HepG2 (cell line): ENCODE data around the gene PAIP2. TPM values are rescaled to one million over a fixed set of nuclear protein-coding genes. Genes with fewer than 3 reads are reported as not detected.

Source experiments
- ATAC-seq: fragments of 200-7000 bp; cut with Tn5 transposase; 3 replicates; pipeline ENCODE4 v1.9.1; 2020; ENCODE audit warnings: mild to moderate bottlenecking, moderate library complexity
- BruUV-seq: library from RNA; stranded (reverse); fragments of 400-500 nt; replicated peaks from 2 replicates; lab custom pipeline; 2021; lab: Mats Ljungman, UMichigan
- CTCF ChIA-PET: fragments of 300-600 bp; formaldehyde crosslinking; extraction: SDS; loops from one replicate; lab custom pipeline; 2021; ENCODE audit warnings: low total read pairs, inconsistent platforms, low intra/inter-chr PET ratio; lab: Yijun Ruan, JAX
- POLR2A ChIA-PET: fragments of 350-600 bp; sonication (Branson Sonifier 250); formaldehyde crosslinking; loops from one replicate; lab custom pipeline; 2020; ENCODE audit warnings: antibody characterized with exemption, inconsistent platforms; lab: Yijun Ruan, JAX
- DNase-seq: peaks from one replicate; pipeline ENCODE4 v3.0.0-alpha.2; 2015; ENCODE audit warnings: low spot score
- FAIRE-seq: peaks from 3 replicates; lab custom pipeline; 2011; peaks lifted over from hg19 to GRCh38; lab: Jason Lieb, UNC
- H2AFZ ChIP-seq: one replicate; pipeline ENCODE4 v1.6.1; 2011; ENCODE audit warnings: low read length, inconsistent platforms
- H3K27ac ChIP-seq: fragments of 300-600 bp; 3 replicates; pipeline ENCODE4 v1.8.0; 2011; ENCODE audit warnings: mixed run types, mild to moderate bottlenecking, mixed read lengths, low read length, inconsistent platforms; ENCODE audit not compliant: insufficient read depth; ENCODE audit errors: extremely low read length
- H3K27me3 ChIP-seq, 2 experiments: fragments of 200-600 bp in 1 of 2; 2 replicates in 1 of 2; 3 replicates in 1 of 2; pipeline versions ENCODE4 v1.6.0 to v1.8.0; 2011; ENCODE audit warnings: low read length in 2 of 2, mild to moderate bottlenecking in 2 of 2, moderate library complexity in 2 of 2, inconsistent platforms in 1 of 2; ENCODE audit not compliant: insufficient read depth in 2 of 2, control insufficient read depth in 1 of 2
- H3K36me3 ChIP-seq, 2 experiments: fragments of 200-600 bp in 1 of 2; replicated peaks in 1 of 2; 2 replicates in 1 of 2; 3 replicates in 1 of 2; pipeline versions ENCODE4 v1.5.1 to v1.8.0; 2011; ENCODE audit warnings: low read length in 2 of 2, inconsistent platforms in 1 of 2; ENCODE audit not compliant: insufficient read depth in 2 of 2, control insufficient read depth in 1 of 2
- H3K4me1 ChIP-seq: 2 replicates; pipeline ENCODE4 v1.5.1; 2012; ENCODE audit warnings: low read length, inconsistent platforms; ENCODE audit not compliant: insufficient read depth
- H3K4me2 ChIP-seq: 2 replicates; pipeline ENCODE4 v1.6.0; 2011; ENCODE audit warnings: low read depth, low read length, inconsistent platforms
- H3K4me3 ChIP-seq, 3 experiments: fragments of 200-600 bp in 1 of 3; sonication (generic), shearing (Covaris generic) in 1 of 3; replicated peaks in 1 of 3; 2 replicates each; pipeline ENCODE4 v1.5.1; 2011 to 2016; ENCODE audit warnings: low read length in 3 of 3, inconsistent platforms in 2 of 3, low read depth in 2 of 3, mild to moderate bottlenecking in 2 of 3, control low read depth in 1 of 3, mixed read lengths in 1 of 3; ENCODE audit not compliant: insufficient read depth in 1 of 3
- H3K79me2 ChIP-seq: one replicate; pipeline ENCODE4 v1.6.1; 2011; ENCODE audit warnings: low read length, inconsistent platforms; ENCODE audit not compliant: insufficient read depth
- H3K9ac ChIP-seq: 2 replicates; pipeline ENCODE4 v1.6.0; 2011; ENCODE audit warnings: mild to moderate bottlenecking, low read depth, low read length, inconsistent platforms; ENCODE audit not compliant: insufficient read depth
- H3K9me3 ChIP-seq: 2 replicates; pipeline ENCODE4 v1.5.1; 2012; ENCODE audit warnings: mild to moderate bottlenecking, low read length
- H4K20me1 ChIP-seq: 2 replicates; pipeline ENCODE4 v1.6.0; 2011; ENCODE audit warnings: inconsistent platforms, mild to moderate bottlenecking, low read length, moderate library complexity; ENCODE audit not compliant: insufficient read depth
- BCL6 ChIP-seq: IDR thresholded peaks from 2 replicates; pipeline ENCODE4 v1.6.1; 2016; ENCODE audit warnings: missing genetic modification reagents, missing compliant biosample characterization
- FOXP1 ChIP-seq, 2 experiments: fragments of 450-650 bp in 1 of 2; IDR thresholded peaks; 2 replicates each; pipeline ENCODE4 v1.6.1; 2017 to 2018; ENCODE audit warnings: antibody characterized with exemption in 1 of 2
- GTF2F1 ChIP-seq: fragments of 150-350 bp; IDR thresholded peaks from 2 replicates; pipeline ENCODE4 v1.6.1; 2014; ENCODE audit warnings: low read length
- NKX3-1 ChIP-seq: sonication (generic); formaldehyde crosslinking; IDR thresholded peaks from 2 replicates; pipeline ENCODE4 v1.5.0; 2020; ENCODE audit warnings: missing genetic modification reagents
- NR2F1 ChIP-seq, 2 experiments: fragments of 450-650 bp in 1 of 2; formaldehyde crosslinking in 1 of 2; IDR thresholded peaks; 2 replicates each; pipeline versions ENCODE4 v1.5.0 to v1.6.1; 2016 to 2020; ENCODE audit warnings: mild to moderate bottlenecking in 1 of 2, missing compliant biosample characterization in 1 of 2, missing genetic modification reagents in 1 of 2, moderate library complexity in 1 of 2
- YY1 ChIP-seq: IDR thresholded peaks from 2 replicates; pipeline ENCODE4 v1.6.1; 2011; ENCODE audit warnings: low read length, low read depth, moderate library complexity, mild to moderate bottlenecking; ENCODE audit not compliant: insufficient read depth, insufficient replicate concordance
- ZNF224 ChIP-seq: sonication (generic); formaldehyde crosslinking; IDR thresholded peaks from 2 replicates; pipeline ENCODE4 v1.5.0; 2020; ENCODE audit warnings: mild to moderate bottlenecking, missing genetic modification reagents
- ZNF737 ChIP-seq: sonication (generic); formaldehyde crosslinking; IDR thresholded peaks from 2 replicates; pipeline ENCODE4 v1.5.0; 2020; ENCODE audit warnings: missing genetic modification reagents, mild to moderate bottlenecking, borderline replicate concordance
- WGBS: methylation state at CpG from one replicate; pipeline ENCODE4 v1.1.6; 2017; ENCODE audit warnings: low lambda C conversion rate; 5-methylcytosine and 5-hydroxymethylcytosine counted together
- in situ Hi-C: cut with HindIII; loops from 2 replicates; pipeline ENCODE4 v1.10.0; 2017; ENCODE audit warnings: low pct_unique_long_range_greater_than_20kb; ENCODE audit not compliant: extremely low pct_ligation_motif_present
- intact Hi-C: fragments of 100-400 bp; cut with micrococcal nuclease; formaldehyde crosslinking; loops from one replicate; pipeline ENCODE4 v1.10.0; 2022; ENCODE audit not compliant: unreplicated experiment
- polyA plus RNA-seq, 8 experiments: library from polyadenylated mRNA; depleted of rRNA in 3 of 8; stranded (reverse) in 7 of 8; unstranded in 1 of 8; fragments of >200 nt; fragmentation: Illumina TruSeq in 4 of 8; extraction: Trizol in 4 of 8; gene quantifications; 2 replicates each; pipeline versions ENCODE4 v1.2.1 to v1.2.3, GENCODE V29; 2011 to 2016; ENCODE audit warnings: low read depth in 4 of 8, missing spikeins in 1 of 8, mixed read lengths in 1 of 8; ENCODE audit not compliant: insufficient read depth in 1 of 8
- total RNA-seq, 5 experiments: library from RNA; depleted of rRNA; stranded (reverse); fragments of >200 nt; fragmentation: Illumina TruSeq; extraction: Trizol; gene quantifications; 2 replicates each; pipeline ENCODE4 v1.2.3, GENCODE V29; 2016; ENCODE audit warnings: low read depth in 1 of 5
- TF ChIP-seq, protein P1 (sequence below): sonication (generic); formaldehyde crosslinking; IDR thresholded peaks from 2 replicates; pipeline ENCODE4 v1.4.0; 2020; ENCODE audit warnings: missing genetic modification reagents, mild to moderate bottlenecking, borderline replicate concordance

The PAIP2 gene
- total and polyA plus RNA-seq, 2 of the 13 experiments (the other 11 are each of a cell fraction or from before 2014, with no cell fraction given): 61.5 to 76.3 TPM

GRCh38 chr5:139399501-139400121 is 58.0 kb downstream of the PAIP2 start (continued):
- no peak for TF ChIP-seq NR2F1 (CRISPR knock-in tag; IDR thresholded peaks at IDR 0.05)
- TF ChIP-seq YY1: no peak
- TF ChIP-seq, protein P1, sequence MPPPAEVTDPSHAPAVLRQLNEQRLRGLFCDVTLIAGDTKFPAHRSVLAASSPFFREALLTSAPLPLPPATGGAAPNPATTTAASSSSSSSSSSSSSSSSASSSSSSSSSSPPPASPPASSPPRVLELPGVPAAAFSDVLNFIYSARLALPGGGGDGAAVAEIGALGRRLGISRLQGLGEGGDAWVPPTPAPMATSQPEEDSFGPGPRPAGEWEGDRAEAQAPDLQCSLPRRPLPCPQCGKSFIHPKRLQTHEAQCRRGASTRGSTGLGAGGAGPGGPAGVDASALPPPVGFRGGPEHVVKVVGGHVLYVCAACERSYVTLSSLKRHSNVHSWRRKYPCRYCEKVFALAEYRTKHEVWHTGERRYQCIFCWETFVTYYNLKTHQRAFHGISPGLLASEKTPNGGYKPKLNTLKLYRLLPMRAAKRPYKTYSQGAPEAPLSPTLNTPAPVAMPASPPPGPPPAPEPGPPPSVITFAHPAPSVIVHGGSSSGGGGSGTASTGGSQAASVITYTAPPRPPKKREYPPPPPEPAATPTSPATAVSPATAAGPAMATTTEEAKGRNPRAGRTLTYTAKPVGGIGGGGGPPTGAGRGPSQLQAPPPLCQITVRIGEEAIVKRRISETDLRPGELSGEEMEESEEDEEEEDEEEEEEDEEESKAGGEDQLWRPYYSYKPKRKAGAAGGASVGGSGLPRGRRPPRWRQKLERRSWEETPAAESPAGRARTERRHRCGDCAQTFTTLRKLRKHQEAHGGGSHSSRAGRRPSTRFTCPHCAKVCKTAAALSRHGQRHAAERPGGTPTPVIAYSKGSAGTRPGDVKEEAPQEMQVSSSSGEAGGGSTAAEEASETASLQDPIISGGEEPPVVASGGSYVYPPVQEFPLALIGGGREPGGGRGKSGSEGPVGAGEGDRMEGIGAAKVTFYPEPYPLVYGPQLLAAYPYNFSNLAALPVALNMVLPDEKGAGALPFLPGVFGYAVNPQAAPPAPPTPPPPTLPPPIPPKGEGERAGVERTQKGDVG (CRISPR knock-in tag): no peak
- no peak for TF ChIP-seq ZNF737 (CRISPR knock-in tag)
- TF ChIP-seq GTF2F1: no peak
- no peak for TF ChIP-seq FOXP1 (IDR thresholded peaks at IDR 0.05)
- TF ChIP-seq FOXP1 (CRISPR knock-in tag; IDR thresholded peaks at IDR 0.05): no peak
- TF ChIP-seq ZNF224: no peak

DNA sequence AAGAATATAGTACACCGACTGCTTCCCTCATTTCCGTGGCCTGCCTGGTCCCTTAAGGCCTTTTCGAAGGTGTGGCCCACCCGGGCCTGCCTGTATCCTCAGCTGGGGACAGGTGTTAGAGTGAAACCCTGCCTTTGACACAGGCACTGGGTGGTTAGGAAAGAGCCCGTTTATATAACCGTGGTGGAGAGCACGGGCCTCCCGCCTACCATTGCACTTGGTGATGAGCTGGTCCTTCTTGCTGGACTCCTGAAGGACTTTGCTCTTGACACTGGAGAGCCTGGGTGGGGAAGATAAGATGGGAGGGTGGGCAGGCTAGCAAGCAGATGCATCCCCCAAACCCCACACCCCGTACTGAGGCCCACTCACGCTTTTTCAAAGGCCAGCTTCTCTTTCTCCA is 59.9 kb downstream of the PAIP2 start:
- Histone ChIP-seq H3K79me2 (peaks cover 2% of the 10 kb centered on the region), H3K9ac (no peak overlapping the region), H3K4me2 (no peak overlapping the region), H3K4me3 (no peak overlapping the region), H2AFZ (no peak overlapping the region), H3K9me3 (no peaks in the 10 kb centered on the region), H3K4me1 (peaks cover 34% of the 10 kb centered on the region), H3K27me3 (no peaks in the 10 kb centered on the region), H4K20me1 (no peaks in the 10 kb centered on the region; the same call in 1 of the 2 replicates), H3K36me3 (no peaks in the 10 kb centered on the region; a peak in 2 of 5 replicates), H3K27ac (no peak overlapping the region)
- no peak for TF ChIP-seq NKX3-1 (CRISPR knock-in tag)
- no peak for TF ChIP-seq BCL6 (CRISPR knock-in tag)
- POLR2A ChIA-PET: interaction anchor here (1.2 kb wide), 1 partner anchor 9 kb away, joined by 3 read pairs; no protein-coding TSS in a partner anchor
- BruUV-seq: no TSS peak
- CTCF ChIA-PET: interaction anchor here (1.6 kb wide), 1 partner anchor 16 kb away, joined by 6 read pairs; no protein-coding TSS in a partner anchor
- in situ Hi-C loops: no loop called here
- DNase-seq: no peak
- no peak for ATAC-seq
- intact Hi-C loops: no loop called here
- WGBS: 80% methylated on average over 10 of the region's 10 CpGs
- no peak for FAIRE-seq
